Tracheal epithelial cell (primary cell): ENCODE measurements around the gene KRTAP20-2. TPM values are rescaled to one million over a fixed set of nuclear protein-coding genes. Genes with fewer than 3 reads are reported as not detected.

ENCODE experiments used
- total RNA-seq: library from RNA; depleted of rRNA; stranded (reverse); fragments of >200 nt; gene quantifications from 2 replicates; pipeline ENCODE4 v1.2.1, GENCODE V29; 2014

KRTAP20-2 gene
- total RNA-seq = not detected in 2 replicates

DNA sequence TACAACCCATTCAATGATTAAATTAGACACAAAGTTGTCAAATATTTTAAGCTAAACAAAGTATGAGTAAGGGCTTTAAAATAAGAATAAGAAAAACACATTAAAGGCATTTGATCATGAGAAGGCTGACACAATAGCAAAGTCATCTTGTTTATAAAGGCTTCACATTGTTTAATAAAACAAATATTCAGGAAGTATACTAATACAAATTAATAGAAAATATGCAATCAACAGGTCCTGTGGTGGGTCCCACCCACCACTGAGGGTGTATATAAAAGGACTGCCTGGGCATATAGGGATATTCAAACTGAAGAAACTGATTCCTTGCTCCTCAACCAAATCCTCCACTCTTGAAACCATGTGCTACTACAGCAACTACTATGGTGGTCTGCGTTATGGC, at the start of gene KRTAP20-2:
Gene KRTAP20-2, plus strand, starts transcription at position 301 of the 400 bp plus-strand sequence. Its CDS starts 58 bp downstream, at position 359.

GRCh38 chr21:30590297-30590696, 44.7 kb upstream of the KRTAP20-2 start, which contains the start of gene KRTAP22-2:
Gene KRTAP22-2, minus strand, starts transcription at chr21:30590397.

GRCh38 chr21:30592140-30592539, 42.9 kb upstream of the KRTAP20-2 start, which contains the start of gene KRTAP6-3:
Gene KRTAP6-3, plus strand, starts transcription at chr21:30592440. Its CDS starts 6 bp downstream, at chr21:30592446.

DNA sequence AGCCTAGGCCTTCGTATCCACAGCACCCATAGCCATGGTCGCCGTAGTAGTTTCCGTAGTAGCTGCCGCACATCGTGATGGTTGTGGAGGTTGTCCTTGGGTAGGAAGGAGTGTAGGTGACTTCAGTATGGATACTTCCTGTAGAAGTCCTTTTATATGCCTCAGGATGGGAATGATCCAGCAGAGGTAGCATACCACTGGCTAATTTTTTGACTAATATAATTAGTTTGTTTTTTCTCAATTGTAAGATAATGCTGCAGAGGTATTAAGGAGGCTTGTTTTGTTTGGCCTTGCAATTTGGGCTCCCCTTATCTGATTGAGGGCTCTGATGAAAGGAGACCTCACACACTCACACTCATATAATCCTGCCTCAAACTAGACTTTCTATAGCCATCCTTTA, 36.2 kb upstream of the KRTAP20-2 start, which contains the start of gene KRTAP6-2:
Gene KRTAP6-2, minus strand, starts transcription at position 101 of the 400 bp plus-strand sequence. Its CDS starts 28 bp downstream, at position 73.

DNA sequence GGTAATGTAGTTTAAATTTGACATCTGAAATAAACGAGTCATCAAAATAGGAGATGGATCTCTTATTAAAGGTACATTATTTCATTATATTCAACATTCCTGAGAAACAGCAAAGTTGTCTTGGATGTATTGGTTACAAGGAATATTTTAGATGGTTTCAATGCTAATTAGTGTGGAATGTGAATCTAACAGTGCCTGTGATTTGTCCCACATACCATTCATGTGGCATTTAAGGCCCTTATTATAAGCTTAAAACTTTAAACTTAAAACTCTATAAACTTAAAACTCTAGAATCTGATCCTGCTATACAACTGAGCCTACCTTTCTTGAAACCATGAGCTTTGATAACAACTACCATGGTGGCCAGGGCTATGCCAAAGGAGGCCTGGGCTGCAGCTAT, 34.2 kb upstream of the KRTAP20-2 start, which contains the start of gene KRTAP22-1:
Gene KRTAP22-1, plus strand, starts transcription at position 301 of the 400 bp plus-strand sequence.

DNA sequence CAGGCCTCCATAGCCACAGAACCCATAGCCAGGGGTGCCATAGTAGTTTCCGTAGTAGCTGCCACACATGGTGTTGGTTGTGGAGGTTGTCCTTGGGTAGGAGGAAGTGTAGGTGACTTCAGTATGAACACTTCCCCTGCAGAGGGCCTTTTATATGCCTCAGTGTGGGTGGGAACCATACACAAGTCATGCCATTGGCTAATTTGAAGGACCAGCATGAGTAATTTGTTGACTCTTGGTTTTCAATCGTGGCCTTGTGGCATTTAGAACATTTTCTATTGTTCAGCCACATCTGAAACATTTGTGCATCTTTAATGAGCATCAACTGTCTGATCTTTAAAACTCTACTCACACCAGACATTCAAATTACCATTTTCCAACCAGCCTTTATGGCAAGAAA, 21.2 kb upstream of the KRTAP20-2 start, which contains the start of gene KRTAP6-1:
Gene KRTAP6-1, minus strand, starts transcription at position 95 of the 400 bp plus-strand sequence. Its CDS starts 26 bp downstream, at position 69.

GRCh38 chr21:30616125-30616524, 18.9 kb upstream of the KRTAP20-2 start, which contains the start of gene KRTAP20-1:
Gene KRTAP20-1, plus strand, starts transcription at chr21:30616425. Its CDS starts 30 bp downstream, at chr21:30616455.

DNA sequence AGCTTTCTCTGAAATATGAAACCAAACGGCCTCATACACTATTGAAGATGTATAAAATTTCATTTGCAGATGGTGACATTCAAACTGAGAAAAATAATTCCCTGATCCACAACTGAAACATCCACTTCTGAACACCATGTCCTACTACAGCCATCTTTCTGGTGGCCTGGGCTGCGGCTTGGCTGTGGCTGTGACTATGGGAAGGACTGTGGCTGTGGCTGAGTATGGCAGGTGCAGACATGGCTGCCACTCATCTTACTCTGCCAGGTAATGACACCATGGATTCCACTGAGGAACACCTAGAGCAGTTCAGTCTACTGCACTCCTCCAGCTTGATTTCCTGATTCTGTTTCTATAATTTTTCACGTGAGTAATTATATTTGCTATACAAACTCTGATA, 14.5 kb upstream of the KRTAP20-2 start, which contains the start of gene KRTAP20-4:
Gene KRTAP20-4, plus strand, starts transcription at position 106 of the 400 bp plus-strand sequence.

DNA sequence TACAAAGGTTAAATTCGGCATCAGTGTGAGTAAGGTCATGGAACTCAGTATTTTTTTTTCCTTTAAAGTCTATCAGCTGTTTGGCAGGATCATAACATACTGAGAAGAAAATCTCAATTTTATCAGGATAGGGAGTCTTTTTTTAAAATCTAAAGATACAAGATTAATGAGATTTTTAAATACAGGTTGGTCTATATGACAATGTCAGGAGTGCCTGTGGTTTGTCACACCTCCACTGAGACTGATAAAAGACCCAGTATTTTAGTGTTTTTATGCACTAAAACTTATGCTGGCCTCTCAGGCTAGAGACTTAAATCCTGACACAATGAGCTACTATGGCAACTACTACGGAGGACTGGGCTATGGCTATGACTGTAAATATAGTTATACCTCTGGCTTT, 7.6 kb downstream of the KRTAP20-2 start, which contains the start of gene KRTAP20-3:
Gene KRTAP20-3, plus strand, starts transcription at position 301 of the 400 bp plus-strand sequence.

Other genes starting within 250 kb of the KRTAP20-2 start
- not detected in 2 replicates for gene KRTAP13-1, start 239.2 kb upstream of the KRTAP20-2 start, total RNA-seq
- gene KRTAP13-3, start 209.3 kb upstream of the KRTAP20-2 start, total RNA-seq = not detected in 2 replicates
- not detected in 2 replicates for gene KRTAP13-4, start 205.0 kb upstream of the KRTAP20-2 start, total RNA-seq
- gene KRTAP15-1, start 194.9 kb upstream of the KRTAP20-2 start, total RNA-seq = not detected in 2 replicates
- gene KRTAP19-1, start 154.8 kb upstream of the KRTAP20-2 start, total RNA-seq = 0.24 TPM in 1 of 2 replicates, not detected in the other
- gene KRTAP19-2, start 147.8 kb upstream of the KRTAP20-2 start, total RNA-seq = not detected in 2 replicates
- gene KRTAP19-3, start 143.2 kb upstream of the KRTAP20-2 start, total RNA-seq = not detected in 2 replicates
- gene KRTAP19-4, start 138.0 kb upstream of the KRTAP20-2 start, total RNA-seq = not detected in 2 replicates
- gene KRTAP19-5, start 133.1 kb upstream of the KRTAP20-2 start, total RNA-seq = not detected in 2 replicates
- not detected in 2 replicates for gene KRTAP19-6, start 93.3 kb upstream of the KRTAP20-2 start, total RNA-seq
- gene KRTAP19-7, start 73.9 kb upstream of the KRTAP20-2 start, total RNA-seq = not detected in 2 replicates
- not detected in 2 replicates for gene KRTAP22-2, start 44.8 kb upstream of the KRTAP20-2 start, total RNA-seq
- gene KRTAP6-3, start 42.8 kb upstream of the KRTAP20-2 start, total RNA-seq = not detected in 2 replicates
- not detected in 2 replicates for gene KRTAP6-2, start 36.3 kb upstream of the KRTAP20-2 start, total RNA-seq
- not detected in 2 replicates for gene KRTAP22-1, start 34.1 kb upstream of the KRTAP20-2 start, total RNA-seq
- not detected in 2 replicates for gene KRTAP6-1, start 21.3 kb upstream of the KRTAP20-2 start, total RNA-seq
- gene KRTAP20-1, start 18.8 kb upstream of the KRTAP20-2 start, total RNA-seq = not detected in 2 replicates
- not detected in 2 replicates for gene KRTAP20-4, start 14.6 kb upstream of the KRTAP20-2 start, total RNA-seq
- gene KRTAP20-3, start 7.7 kb downstream of the KRTAP20-2 start, total RNA-seq = not detected in 2 replicates
- not detected in 2 replicates for gene KRTAP21-3, start 83.6 kb downstream of the KRTAP20-2 start, total RNA-seq
- not detected in 2 replicates for gene KRTAP21-2, start 112.1 kb downstream of the KRTAP20-2 start, total RNA-seq
- gene KRTAP21-1, start 120.2 kb downstream of the KRTAP20-2 start, total RNA-seq = not detected in 2 replicates
- not detected in 2 replicates for gene KRTAP8-1, start 178.1 kb downstream of the KRTAP20-2 start, total RNA-seq
- gene KRTAP7-1, start 194.6 kb downstream of the KRTAP20-2 start, total RNA-seq = not detected in 2 replicates
- not detected in 2 replicates for gene KRTAP11-1, start 246.4 kb downstream of the KRTAP20-2 start, total RNA-seq